Measurements from ENCODE around the gene RIPOR3.
A peak's percentile ranks its signal among the peaks of the same experiment; 100 is the strongest.

RIPOR3 gene

GRCh38 chr20:50586531-50587232, 104.7 kb downstream of the RIPOR3 start:
- no peak for DNase-seq

GRCh38 chr20:50585678-50586077, 105.7 kb downstream of the RIPOR3 start:
- DNase-seq, result no peak

GRCh38 chr20:50585214-50585613, 106.1 kb downstream of the RIPOR3 start:
- no peak for DNase-seq

GRCh38 chr20:50584687-50585086, 106.7 kb downstream of the RIPOR3 start:
- no peak for DNase-seq

- DNase-seq, result no peak
These were observed 107.7 kb downstream of the RIPOR3 start for GRCh38 chr20:50583442-50584150.

GRCh38 chr20:50582591-50583234, 108.6 kb downstream of the RIPOR3 start:
- DNase-seq, result no peak

- DNase-seq, result no peak
These were observed 109.2 kb downstream of the RIPOR3 start for GRCh38 chr20:50582092-50582491.

- DNase-seq, result no peak
These were observed 110.3 kb downstream of the RIPOR3 start for GRCh38 chr20:50580842-50581544.

- peak; percentile 63 to 65 for DNase-seq
These were observed 111.2 kb downstream of the RIPOR3 start for GRCh38 chr20:50580016-50580747.

- no peak for DNase-seq
These were observed 111.8 kb downstream of the RIPOR3 start for GRCh38 chr20:50579511-50579910.

GRCh38 chr20:50578778-50579165, 112.6 kb downstream of the RIPOR3 start:
- DNase-seq, result no peak

- DNase-seq, result no peak
These were observed 113.1 kb downstream of the RIPOR3 start for GRCh38 chr20:50578061-50578777.

GRCh38 chr20:50577175-50578018, 113.9 kb downstream of the RIPOR3 start:
- no peak for DNase-seq

GRCh38 chr20:50575865-50576720, 115.2 kb downstream of the RIPOR3 start:
- peak; percentile 72 to 74 for DNase-seq

- DNase-seq, result no peak
These were observed 116.8 kb downstream of the RIPOR3 start for GRCh38 chr20:50574586-50574985.

- no peak for DNase-seq
These were observed 117.2 kb downstream of the RIPOR3 start for GRCh38 chr20:50574108-50574507.

GRCh38 chr20:50572938-50573777, 118.2 kb downstream of the RIPOR3 start:
- no peak for DNase-seq

- DNase-seq, result no peak
These were observed 119.9 kb downstream of the RIPOR3 start for GRCh38 chr20:50571466-50571865.
